ENCODE results near the gene CCDC170.
"Not testable (repeated sequence)": the region's sequence is repeated elsewhere in the genome, so short reads cannot be mapped to it uniquely, and the experiment has no call there.

The CCDC170 gene, protein sequence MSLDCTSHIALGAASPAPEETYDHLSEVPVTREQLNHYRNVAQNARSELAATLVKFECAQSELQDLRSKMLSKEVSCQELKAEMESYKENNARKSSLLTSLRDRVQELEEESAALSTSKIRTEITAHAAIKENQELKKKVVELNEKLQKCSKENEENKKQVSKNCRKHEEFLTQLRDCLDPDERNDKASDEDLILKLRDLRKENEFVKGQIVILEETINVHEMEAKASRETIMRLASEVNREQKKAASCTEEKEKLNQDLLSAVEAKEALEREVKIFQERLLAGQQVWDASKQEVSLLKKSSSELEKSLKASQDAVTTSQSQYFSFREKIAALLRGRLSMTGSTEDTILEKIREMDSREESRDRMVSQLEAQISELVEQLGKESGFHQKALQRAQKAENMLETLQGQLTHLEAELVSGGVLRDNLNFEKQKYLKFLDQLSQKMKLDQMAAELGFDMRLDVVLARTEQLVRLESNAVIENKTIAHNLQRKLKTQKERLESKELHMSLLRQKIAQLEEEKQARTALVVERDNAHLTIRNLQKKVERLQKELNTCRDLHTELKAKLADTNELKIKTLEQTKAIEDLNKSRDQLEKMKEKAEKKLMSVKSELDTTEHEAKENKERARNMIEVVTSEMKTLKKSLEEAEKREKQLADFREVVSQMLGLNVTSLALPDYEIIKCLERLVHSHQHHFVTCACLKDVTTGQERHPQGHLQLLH

DNA sequence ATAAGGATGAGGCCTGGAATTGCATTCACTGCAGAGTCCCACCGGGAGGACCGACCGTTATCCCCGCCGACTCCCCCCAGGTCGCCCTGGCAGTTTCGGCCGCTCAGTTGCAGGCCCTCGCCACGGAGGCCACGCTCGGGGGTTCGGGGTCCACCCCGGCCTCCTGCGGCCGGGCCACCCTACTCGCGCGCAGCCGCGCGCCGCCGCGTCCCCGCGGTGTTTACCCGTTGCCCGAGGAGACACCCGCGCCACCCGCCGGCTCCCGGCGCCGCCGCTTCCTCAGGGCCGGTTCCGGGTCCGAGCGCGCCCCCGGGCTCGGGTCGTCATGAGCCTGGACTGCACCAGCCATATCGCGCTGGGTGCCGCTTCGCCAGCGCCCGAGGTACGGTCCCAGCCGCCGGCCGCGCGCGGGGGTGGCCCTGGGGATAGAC, at the start of gene CCDC170:
Gene CCDC170, plus strand, starts transcription at position 214 of the 431 bp plus-strand sequence. Its CDS starts 112 bp downstream, at position 326.
- peak; percentile 88 for DNase-seq

DNA sequence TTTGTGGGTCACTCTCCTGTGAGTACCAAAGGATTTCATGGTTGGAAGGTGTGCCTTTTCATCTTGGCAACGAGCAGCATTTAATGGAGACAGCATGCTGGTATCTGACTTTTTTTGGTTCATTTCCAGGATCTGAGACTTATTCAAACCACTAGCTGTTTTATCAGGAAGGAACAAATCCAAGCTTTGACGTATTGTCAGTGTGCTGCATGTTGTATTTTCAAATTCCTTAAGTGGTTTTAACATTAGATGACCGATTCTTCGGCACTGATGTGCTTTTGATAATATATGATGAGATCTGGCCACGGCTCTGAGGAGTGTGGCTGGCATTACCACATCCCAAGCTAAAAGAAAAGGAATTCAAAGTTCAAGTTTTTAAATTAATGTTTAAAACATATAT, 48.3 kb upstream of the CCDC170 start:
- DNase-seq: no peak

DNA sequence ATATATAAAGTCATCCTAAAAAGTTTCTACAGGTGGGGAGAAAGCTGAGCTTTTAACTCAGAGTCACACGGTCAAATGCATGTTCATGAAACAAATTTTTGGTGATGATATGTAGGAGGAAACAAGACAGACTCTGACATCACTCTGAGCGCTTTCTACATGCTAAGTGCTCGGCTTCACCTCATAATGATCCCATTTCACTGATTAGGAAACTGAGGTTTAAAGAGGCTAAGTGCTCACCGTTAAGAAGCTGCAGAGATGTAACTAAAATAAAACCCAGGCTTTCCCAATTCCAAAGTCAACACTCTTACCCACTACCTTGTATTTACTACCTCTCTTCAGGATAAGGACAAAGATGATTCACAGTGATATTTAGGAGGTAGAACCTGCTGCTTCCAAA, 46.6 kb upstream of the CCDC170 start:
- no peak for DNase-seq

DNA sequence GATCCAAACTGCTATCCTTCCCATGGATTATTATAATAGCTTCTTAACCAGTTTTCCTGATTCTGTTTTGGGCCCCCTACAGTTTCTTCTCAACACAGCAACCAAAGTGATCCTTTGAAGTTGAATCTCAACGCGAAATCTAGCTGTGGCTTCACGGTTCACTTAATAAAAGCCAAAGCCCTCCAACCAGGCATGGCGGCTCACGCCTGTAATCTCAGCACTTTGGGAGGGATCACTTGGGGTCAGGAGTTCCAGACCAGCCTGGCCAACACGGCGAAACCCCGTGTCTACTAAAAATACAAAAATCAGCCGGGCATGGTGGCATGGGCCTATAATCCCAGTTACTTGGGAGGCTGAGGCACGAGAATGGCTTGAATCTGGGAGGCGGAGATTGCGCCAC, 45.2 kb upstream of the CCDC170 start:
- DNase-seq: no peak

DNA sequence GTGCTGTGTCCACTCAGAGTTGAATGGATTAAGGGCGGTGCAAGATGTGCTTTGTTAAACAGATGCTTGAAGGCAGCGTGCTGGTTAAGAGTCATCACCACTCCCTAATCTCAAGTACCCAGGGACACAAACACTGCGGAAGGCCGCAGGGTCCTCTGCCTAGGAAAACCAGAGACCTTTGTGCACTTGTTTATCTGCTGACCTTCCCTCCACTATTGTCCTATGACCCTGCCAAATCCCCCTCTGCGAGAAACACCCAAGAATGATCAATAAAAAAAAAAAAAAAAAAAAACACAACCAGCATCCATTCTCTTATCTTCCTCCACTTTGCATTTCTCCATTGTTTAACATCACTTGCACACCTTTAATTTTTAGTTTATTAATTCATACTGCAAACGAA, 42.9 kb upstream of the CCDC170 start:
- not testable (repeated sequence) for DNase-seq

DNA sequence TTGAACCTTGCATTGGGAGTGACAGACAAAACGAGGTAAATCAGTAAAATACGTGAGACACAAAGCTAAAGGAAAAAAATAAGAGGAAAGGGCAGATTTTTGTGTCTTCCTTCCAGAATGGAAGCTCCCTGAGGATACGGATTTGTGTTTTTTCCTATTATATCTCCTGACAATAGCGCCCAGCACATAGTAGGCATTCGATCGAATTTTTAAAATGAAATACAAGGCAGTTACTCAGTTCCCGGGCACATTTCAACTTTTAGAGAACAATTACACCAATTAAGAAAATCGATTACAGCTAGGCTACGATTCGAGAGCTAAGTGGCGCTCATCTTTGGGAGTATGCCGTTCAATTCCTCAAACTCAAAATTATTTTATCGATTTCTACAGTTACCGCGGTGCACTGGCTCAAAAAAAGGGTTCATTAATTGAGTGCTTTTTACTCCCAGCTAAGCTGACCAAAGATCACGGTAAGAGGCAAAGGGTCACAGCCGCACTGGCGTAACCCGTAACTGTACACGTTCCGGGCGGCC, 42.3 kb upstream of the CCDC170 start:
- no peak for DNase-seq

DNA sequence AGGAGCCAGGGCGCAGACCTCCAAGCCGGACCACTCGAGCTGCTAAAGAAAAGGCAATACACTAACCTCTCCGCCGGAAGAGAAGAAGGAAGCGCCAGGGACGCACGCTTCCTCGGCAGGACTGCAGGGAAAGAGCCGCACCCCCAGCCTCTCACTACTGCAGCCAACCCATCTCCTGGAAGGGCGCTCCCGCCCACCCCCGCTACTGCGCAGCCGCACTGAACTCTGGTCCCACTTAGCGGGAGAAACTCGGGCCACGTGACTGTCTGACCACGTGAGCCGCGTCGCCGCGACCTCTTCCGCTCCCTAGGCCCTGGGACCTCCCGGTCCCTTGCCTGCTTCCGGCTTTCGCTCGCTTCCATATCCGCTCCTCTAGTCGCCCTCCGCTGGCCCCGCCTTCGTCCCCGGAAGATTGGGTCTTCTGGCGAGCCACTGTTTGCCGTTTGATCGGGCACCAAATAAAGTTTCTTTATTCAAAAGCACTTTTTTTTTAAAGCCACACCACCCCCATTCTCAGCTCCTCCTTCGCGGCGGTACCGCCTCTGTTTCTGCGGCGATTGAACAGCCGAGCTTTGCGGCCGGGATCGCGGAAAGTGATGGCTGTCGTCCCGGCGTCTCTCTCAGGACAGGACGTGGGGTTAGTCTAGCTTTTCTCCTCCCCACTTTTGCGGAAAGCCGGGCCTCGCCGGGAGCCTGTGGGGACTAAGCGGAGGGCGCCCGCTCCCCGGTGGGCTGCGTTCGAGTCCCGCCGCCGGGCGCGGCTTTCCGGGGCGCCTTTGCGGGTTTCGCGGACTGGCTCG, 41.7 kb upstream of the CCDC170 start, which contains the start of gene RMND1:
Gene RMND1, minus strand, starts transcription at position 177 of the 800 bp plus-strand sequence. CDS start 6,315 bp downstream, outside the sequence.
- DNase-seq: peak; percentile 99

DNA sequence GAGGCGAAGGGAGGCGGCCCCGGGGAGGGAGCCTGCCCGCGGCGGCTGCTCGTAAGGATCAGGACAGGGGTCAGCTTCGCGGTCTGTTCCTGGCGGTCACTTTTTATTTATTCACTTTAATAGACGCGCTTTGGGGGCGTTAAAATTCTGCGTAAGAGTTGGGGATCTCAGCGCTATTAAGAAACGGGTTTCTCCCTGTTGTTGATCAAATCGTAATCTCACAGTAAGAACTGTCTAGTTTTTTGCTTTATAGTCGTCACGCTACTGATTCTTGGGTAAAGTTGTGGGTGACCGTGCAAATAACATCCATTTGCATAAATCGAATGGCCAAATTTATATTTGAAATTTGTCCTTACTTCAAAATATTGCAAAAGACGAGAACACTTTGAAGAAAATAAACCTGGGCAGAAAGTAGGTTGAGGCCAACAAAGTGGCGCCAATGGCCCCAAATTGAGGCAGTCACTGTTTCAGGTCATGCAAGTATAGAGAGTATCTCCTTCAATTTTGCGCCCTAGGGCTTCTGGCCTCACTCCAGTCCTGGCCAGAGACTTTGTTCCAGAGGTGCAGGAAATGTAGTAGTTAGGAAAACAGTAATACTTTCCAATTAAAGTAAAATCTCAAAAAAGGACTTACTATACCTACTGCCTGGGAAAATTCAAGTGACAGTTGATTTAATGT, 40.9 kb upstream of the CCDC170 start:
- no peak for DNase-seq

DNA sequence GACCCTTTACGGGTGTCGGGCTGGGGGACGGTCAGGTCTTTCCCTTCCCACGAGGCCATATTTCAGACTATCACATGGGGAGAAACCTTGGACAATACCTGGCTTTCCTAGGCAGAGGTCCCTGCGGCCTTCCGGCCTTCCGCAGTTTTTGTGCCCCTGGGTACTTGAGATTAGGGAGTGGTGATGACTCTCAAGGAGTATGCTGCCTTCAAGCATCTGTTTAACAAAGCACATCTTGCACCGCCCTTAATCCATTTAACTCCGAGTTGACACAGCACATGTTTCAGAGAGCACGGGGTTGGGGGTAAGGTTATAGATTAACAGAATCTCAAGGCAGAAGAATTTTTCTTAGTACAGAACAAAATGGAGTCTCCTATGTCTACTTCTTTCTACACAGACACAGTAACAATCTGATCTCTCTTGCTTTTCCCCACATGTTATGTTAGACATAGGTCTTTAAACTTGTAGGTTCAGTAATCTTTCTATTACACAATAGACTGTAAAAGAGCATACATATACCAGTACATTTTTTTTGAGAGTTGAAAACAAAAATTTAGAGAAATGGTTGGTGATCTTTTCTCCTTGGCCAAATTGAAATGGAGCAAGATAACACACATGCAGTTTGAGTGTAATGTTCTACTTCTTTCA, 37.9 kb upstream of the CCDC170 start:
- not testable (repeated sequence) for DNase-seq

DNA sequence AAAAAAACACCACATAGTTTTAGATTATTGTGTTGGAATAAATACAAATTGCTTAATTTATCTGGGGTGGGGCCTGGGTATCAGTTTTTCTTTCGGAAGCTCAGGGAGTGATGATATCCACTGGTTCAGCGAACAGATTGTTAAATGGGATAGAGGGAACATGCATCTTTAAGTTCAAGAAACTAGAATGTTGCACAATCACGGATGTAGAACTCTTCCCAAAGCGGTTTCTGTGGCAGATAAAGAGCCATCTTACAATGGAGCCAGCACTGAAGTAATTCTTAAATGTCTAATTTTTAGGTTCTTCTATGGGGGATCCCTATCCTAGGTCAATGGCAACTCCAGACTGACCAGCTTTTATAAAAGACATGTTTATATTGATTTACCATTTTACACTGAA, 32.1 kb upstream of the CCDC170 start:
- DNase-seq: no peak

DNA sequence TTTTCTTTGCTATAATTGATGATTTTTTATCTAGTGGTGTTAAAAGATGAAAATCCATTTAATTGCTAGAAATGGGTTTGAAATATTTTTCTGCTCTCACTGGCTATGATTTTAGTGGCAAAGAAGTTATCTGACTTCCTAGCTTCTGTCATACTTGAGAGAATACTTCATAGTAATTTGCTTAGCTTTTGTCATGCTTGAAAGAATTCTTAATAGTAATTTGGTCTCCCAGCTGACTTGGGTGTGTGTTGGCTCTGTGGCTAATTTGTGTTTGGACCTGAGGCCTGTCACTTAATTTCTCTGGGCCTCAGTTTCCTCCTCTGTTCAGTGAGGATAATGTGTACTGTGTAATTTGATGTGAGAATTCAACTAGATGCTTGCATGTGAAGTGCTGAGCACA, 29.1 kb upstream of the CCDC170 start:
- no peak for DNase-seq

DNA sequence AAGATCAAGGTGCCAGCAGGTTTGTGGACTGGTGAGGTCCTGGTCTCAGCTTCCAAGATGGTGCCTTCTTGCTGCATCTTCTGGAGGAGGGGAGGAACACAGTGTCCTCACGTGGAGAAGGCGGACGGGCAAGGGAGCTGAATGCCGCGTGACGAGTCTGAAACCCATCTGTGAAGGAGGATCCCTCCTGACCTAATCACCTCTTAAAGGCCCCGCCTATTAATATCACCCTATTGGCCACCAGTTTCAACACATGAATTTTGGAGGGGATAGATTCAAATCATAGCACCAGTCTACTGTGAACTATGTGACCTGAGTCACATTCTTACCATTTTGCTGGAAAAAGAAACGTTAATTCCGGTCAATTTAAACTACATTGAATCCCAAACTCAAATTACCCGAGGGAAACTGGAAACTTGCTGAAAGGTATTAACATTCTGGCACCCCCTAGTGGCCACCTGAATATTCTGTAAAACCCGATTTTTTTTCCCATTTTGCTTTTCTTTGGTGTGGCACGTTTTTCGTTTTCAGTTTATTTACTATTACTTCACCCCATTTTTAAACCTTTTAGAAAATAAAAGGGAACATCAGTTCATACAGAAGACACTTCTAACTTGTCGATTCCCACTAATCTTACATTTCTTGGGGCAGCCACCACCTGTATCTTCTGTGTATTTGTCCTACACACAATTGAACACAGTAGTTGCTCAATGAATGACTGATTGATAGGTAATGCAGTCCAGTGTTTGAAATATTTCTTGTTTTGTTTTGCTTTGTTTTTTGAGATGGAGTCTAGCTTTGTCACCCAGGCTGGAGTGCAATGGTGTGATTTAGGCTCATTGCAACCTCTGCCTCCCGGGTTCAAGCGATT, 17.9 kb upstream of the CCDC170 start:
- peak; percentile 62 for DNase-seq

DNA sequence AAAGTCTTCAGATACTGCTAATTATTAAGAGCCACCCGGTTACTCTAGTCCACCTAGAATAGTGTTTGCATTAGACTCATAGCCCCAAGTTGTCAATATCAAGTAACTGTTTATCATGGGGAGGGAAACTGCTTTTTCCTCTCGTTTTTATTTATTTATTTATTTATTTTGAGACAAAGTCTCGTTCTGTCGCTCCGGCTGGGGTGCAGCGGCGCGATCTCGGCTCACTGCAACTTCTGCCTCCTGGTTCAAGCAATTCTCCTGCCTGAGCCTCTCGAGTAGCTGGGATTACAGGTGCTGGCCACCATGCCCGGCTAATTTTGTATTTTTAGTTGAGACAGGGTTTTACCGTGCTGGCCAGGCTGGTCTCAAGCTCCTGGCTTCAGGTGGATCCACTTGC, 16.1 kb upstream of the CCDC170 start:
- no peak for DNase-seq

DNA sequence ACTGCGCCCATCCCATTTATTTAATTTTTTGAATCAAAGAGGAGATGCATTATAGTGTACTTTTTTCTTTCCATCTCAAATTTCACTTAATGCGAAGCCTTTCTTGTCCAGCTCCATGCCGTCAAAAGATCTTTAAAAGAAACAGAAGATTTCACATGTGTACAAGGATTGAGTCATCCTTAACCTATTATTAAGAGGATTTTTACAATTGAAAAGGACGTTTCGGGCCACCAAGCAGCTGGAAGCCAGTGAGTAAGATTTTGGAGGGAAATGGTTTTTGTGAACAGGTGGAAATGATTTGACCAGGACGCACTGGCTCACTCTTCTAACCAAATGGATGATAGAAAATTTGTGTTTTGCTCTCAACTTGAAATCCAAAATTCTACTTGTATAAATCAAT, 15.1 kb upstream of the CCDC170 start:
- no peak for DNase-seq

DNA sequence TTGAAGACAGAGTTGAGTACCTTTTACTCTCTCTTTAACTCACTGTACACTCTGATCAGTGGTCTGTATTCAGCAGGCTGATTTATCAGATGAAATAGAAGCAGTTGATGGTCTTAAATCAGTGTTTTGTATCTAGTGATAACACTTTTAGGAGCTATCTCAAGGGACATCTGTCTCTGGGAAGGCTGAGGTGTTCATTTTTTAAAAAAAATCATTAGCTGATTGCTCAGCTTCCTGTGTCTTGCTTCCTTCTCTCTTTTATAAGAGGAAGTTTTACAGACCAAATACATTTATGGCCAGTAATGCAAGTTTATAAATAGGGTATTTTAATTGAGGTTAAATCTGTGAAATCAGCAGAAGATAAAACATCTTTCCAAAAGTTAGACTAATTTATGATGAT, 12.0 kb upstream of the CCDC170 start:
- DNase-seq: no peak

DNA sequence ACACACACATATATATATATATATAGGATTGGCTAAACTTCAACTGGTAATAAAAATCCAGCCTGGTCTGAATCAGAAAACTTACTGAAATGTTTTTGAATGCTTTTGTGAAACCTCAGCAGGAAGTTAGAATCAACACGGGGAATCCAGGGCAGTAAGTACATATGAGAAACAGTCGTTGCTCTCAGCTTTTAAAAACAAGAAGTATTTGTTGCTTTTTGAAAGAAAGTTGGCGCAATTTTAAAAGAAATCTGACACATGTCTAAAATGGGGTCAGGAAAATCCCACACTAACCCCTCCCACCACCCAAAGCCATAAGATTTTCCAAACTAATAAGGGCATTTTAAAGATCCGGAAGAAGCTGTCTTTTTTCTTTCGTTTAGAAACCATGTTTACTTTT, 11.5 kb upstream of the CCDC170 start:
- DNase-seq: no peak

DNA sequence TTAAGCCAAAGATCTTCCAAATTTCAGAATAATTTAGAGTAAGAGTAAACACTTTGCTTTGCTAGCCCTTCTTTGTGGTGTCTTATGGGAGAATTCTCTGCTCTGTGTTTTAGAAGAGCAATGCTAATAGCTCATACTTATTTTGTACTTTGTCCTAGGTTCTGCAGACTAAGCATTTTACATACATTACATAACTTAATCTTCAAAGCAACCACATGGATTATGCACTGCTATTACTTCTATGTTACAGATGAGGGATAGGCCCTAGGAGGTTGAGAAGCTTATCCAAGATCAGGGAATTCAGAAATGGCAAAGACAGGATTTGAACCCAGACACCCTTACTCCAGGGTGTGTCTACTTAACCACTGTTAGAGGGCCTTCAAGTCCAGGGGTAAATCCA, 9.8 kb upstream of the CCDC170 start:
- no peak for DNase-seq

DNA sequence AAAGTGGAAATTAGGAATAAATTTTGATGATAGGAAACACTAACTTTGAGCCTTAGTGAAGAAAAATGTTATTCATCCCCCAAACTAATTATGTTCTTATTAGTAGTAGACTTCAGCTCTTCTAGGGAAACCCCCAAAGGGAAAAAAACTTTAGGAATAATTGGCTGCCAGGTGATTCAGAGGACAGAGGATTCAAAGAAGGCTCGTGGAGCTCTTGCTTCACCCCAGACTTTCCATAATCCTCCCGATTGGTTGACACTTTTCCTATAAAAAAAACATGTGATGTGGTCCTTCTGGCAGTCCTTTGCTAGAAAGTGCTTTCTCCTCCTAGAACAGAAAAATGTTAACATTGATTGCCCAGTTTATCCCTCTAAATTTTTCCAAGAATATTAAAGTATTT, 5.6 kb upstream of the CCDC170 start:
- DNase-seq: no peak

DNA sequence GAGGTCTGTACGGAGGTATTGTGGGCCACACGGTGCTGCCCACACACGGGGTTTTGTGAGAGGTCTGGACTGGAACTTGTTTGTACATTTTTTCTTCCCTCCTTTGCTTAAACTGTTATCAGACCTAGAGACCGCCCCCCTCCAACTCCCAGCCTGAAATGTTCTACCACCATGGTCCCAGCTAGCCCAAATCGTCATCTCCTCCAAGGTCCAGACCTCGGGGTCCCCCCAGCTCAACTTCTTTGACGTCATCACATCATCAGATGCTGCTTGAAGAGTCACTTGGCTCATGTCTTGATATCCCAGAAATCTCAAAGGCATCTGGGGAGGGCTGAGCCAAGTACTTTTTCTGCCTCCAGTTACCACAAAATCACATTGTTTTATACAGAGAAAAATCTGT, 2.8 kb upstream of the CCDC170 start:
- no peak for DNase-seq

DNA sequence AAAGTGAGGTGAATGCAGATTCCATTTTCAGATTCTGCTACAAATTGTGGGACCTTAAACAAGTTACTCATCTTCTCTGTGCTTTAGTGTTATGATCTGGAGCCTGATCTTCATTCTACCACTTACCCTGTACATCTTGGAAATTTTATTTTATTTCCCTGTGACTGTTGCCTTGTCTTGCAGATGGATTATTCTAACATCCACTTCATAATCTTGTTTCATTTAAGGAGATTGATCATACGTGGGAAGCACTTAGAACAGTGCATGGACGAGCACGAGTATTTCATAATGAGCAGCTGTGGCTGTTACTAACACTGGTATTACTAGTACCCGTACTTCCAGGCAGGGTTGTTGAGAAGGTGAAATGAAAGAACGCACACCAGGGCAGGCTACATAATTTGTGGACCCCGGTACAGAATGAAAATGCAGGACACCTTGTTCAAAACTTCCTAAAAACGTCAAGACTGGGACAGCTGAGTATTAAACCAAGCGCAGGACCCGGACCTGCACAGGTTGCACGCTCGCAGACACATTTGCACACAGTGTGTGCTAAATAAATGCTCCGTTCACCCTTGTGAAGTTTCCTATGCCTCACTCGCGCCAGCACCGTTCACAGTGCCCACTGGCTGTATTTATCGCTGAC, 535 bp upstream of the CCDC170 start:
- no peak for DNase-seq
